Measurements from ENCODE around the gene UBXN2A.

Gene UBXN2A, protein sequence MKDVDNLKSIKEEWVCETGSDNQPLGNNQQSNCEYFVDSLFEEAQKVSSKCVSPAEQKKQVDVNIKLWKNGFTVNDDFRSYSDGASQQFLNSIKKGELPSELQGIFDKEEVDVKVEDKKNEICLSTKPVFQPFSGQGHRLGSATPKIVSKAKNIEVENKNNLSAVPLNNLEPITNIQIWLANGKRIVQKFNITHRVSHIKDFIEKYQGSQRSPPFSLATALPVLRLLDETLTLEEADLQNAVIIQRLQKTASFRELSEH

DNA sequence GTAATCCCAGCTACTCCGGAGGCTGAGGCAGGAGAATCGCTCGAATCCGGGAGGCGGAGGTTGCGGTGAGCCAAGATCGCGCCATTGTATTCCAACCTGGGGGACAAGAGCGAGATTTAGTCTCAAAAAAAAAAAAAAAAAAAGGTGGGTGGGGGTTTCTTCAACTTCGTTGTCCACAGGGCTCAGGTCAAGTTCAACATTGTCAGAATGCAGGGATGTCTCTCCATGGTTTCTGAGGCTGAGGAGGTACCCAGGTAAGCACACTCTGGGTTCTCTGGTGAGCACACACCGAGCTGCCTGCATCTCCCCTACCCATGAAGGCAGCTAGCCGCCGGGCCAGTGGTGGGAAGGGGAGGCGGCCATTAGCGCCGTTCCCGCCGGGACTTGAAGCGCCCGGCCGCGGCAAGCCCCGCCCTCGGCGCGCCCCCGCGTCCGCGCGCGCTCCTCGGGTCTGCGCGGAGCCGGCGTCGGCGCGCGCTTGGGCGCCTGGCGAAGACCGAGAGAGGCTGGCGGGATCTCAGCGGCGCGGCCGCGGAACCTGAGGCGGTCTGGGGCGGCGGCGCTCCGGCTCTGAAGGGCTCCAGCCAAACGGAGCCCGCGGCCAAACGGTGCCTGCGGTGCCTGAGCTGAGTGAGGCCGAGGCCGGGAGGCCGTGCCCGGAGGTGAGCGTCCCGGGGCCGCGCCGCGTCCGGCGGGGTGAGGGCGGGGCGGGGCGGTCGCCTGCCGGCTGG is at the start of gene UBXN2A:
Gene UBXN2A (plus strand): TSS at position 477 of the 731 bp plus-strand sequence. CDS start 17,852 bp downstream, outside the sequence.
- peak; percentile 24 to 72 for DNase-seq (ENCODE audit: low read depth in 2 of 2)

- DNase-seq (ENCODE audit: low read depth in 2 of 2): no peak
These were observed 40.1 kb upstream of the UBXN2A start for GRCh38 chr2:23900133-23900532.

DNA sequence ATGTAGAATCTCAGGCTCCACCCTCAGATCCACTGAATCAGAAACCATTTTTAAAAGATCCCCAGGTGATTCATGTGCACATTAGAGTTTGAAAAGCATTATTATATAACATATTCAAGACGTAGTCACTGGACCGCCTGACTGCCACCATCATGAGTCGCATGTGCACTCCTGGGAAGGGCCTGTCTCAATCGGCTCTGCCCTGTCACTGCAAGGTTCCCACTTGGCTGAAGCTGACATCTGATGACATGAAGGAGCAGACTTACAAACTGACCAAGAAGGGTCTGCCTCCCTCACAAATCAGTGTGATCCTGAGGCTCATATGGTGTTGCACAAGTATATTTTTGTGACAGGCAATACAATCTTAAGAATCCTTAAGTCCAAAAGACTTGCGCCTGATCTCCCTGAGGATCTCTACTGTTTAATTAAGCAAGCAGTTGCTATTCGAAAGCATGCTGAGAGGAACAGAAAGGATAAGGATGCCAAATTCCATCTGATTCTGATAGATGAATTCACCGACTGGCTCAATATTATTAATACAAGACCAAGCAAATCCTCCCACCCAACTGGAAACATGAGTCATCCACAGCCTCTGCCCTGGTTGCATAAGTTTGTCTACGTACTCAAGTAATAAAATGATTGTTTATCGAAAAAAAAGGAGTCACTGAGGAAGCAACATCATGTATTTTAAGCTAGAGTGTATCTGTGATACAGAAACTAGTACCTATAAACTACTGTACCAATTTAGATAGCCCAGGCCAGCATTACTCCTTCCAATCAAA is 39.5 kb upstream of the UBXN2A start:
- no peak for DNase-seq (ENCODE audit: low read depth in 2 of 2)

- DNase-seq (ENCODE audit: low read depth in 2 of 2): no peak
These were observed 38.1 kb upstream of the UBXN2A start for GRCh38 chr2:23901966-23902846.

GRCh38 chr2:23903034-23903433 is 37.2 kb upstream of the UBXN2A start:
- no peak for DNase-seq (ENCODE audit: low read depth in 2 of 2)

DNA sequence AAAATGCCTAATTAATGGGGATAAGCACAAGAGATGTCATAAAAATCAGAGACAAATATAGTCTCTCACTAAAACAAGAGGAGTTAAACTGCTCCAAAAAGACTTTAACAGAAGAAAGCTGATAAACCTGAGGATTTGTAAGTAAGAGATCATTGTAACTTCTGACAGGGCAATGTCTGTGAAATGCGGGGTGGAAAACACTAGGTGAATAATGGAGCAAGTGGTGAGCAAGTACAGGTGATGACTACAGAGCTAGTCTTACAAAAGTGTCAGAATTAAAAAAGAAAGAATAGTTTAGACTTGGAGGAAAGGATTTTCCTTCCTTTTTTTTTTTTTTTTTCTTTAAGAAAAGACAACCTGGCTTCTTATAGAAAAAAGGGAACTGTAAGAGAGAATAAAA is 36.0 kb upstream of the UBXN2A start:
- DNase-seq (ENCODE audit: low read depth in 2 of 2): no peak

DNA sequence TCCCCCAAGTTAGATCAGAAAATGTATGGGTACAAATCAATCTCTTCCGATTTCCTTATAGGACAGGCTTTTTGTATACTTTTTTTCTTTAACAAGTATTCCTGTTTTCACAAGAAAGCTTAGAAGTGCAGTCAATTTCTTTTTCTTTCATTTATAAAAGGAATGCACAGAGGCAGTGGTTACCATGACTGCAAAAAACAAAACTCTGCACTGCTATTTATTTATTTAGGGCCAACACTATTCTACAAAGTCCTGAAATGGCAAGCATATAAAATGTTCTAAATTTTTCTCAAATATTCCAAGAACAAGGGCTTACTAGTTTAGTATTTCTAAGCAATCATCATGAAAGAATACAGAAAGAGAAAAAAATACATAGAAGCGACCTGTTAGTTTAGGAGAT is 35.6 kb upstream of the UBXN2A start:
- no peak for DNase-seq (ENCODE audit: low read depth in 2 of 2)

- DNase-seq (ENCODE audit: low read depth in 2 of 2): no peak
These were observed 35.1 kb upstream of the UBXN2A start for GRCh38 chr2:23905155-23905554.

DNA sequence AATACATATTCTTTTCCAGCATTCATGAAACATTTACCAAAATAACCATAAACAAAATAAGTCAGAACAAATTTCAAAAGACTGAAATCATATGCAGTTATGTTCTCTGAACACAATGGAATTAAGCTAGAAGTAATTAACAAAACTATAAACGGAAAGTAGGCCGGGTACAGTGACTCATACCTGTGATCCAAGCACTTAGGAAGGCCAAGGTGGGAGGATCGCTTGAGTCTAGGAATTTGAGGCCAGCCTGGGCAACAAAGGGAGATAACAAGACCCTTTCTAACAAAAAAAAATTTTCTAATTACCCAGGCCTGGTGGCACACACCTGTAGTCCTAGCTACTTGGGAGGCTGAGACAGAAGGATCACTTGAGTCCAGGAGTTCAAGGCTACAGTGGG is 28.2 kb upstream of the UBXN2A start:
- no peak for DNase-seq (ENCODE audit: low read depth in 2 of 2)

DNA sequence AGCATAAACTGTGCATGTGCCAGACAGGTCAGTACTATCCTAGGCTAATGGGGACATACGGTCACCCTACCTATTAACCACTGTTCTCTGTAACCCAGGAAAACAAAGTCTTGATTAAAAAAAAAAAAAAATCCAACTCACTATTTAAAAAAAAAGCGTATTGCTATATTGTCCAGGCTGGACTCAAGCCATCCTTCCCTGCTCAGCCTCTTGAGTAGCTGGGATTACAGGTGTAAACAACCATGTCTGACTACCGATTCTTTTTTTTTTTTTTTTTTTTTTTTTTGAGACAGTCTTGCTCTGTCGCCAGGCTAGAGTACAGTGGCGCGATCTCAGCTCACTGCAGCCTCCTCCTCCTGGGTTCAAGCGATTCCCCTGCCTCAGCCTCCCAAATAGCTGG is 24.9 kb upstream of the UBXN2A start:
- no peak for DNase-seq (ENCODE audit: low read depth in 2 of 2)

GRCh38 chr2:23916727-23917405 is 23.4 kb upstream of the UBXN2A start:
- DNase-seq (ENCODE audit: low read depth in 2 of 2): no peak

GRCh38 chr2:23918837-23919489 is 21.3 kb upstream of the UBXN2A start:
- no peak for DNase-seq (ENCODE audit: low read depth in 2 of 2)

DNA sequence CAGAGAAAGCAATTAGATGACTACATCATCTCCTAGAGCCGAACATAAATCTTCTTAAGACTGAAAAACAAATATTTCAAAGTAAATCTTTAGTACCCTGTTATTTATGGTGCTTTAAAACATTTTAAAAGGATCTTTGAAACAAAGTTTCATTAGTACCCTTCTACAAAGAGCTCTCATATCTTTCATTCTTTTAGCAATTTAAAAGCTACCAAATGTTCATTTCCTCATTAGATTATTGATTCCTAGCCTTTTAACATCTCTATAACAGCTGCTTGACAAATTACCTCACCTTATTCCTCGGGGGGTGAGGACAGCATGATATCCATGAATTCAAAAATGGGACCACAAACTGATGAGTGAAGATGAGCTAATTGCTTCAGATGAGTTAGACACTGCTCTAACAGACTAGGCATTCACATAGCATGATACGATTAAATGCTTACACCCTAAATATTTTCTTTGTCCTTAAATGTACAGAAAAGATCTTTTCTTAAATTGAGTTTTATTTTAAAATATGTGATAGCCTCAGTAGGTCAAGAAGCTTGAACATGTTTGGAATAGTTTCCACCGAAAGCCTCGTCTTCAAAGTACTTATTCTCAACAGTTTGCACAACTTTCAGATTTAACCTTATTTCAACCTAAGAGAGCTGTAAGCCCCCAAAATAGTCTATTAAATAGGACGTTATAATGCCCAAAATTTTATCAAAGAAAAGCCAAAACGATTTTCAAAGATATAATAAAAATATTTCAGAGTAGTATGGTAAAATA is 15.5 kb upstream of the UBXN2A start:
- no peak for DNase-seq (ENCODE audit: low read depth in 2 of 2)

- peak; percentile 24 to 46 for DNase-seq (ENCODE audit: low read depth in 2 of 2)
These were observed 14.5 kb upstream of the UBXN2A start for GRCh38 chr2:23925702-23926289.

DNA sequence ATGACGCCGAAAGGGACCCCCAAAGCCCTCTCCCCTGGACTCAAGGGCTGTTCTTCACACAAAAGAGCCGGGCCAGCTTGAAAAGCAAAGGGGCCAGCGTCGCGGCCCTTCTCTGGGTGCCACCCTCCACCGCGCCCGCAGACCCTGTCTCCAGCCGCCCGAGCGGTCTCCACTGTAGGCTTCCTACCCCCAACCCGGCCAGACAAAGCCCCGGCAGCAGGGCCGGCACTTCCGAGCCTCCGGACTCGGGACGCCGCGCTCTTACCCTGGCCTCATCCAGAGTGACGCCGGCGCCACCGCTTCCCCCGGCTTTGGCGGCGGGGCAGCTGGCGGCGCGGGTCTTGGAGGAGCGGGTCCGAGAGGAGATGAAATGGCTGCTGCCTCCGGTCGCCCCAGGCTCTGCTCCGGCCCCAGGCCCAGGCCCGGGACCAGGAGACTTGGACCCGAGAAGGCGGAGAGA is 13.9 kb upstream of the UBXN2A start:
- DNase-seq (ENCODE audit: low read depth in 2 of 2): peak in 1 of 2 donors; percentile 14

DNA sequence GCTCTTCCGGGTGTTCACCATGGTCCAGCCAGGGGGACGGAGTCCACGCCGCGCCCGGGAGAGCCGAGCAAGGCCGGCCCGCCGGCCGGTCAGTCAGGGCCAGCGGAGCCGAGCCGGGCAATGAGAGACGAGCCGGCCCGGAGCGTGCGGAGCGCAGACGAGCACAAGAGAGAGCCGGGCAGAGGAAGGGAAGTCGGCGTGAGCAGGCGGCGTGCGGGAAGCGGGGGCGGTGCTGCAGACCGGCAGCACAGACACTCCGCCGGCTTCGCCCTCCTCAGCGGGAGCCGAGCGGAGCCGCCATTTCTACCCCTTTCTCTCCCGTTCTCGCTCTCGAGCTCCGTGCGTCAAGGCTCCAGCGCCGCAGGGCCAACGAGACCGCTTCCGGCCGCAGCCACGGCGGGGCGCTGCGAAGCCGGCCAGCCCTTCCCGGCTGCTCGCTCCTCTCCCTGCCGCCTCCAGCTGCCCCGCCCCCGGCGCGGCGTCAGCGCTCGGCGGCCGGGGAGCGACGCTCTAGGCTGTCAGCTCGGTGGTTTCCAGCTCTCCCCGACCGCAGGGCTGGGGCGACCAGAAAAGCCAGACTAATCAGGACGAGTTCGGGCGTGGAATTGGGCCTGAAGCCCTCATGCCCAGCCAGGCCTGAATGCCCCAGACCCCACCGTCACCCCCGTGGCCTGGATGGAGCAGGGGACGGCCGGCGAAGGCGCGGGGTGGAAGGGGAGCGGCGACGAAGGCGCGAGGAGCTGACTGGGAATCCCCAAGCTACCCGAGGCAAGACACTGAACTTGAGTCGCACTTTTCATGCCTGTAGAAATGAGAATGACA is 13.3 kb upstream of the UBXN2A start, which contains the start of gene ATAD2B:
Gene ATAD2B (minus strand): TSS at position 374 of the 822 bp plus-strand sequence. CDS start 353 bp downstream, at position 21.
- DNase-seq (ENCODE audit: low read depth in 2 of 2): peak; percentile 77 to 92

DNA sequence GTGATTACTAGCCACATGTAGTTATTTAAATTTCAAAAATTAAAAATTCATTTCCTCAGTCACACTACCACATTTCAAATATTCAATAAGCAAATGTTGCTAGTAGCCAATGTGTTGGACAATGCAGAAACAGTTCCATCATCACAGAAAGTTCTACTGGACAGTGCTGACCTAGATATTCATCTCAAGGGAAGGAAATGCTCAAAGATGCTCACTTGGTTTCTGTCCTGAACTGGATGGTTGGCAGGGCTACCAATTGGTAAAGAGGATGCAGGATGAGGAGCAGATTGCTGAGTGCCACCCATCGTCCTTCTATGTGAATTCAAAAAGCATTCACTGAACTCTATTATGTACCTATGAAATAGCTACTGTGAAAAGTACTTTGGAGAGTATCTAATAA is 6.0 kb upstream of the UBXN2A start:
- DNase-seq (ENCODE audit: low read depth in 2 of 2): no peak

Data from stimulated activated CD8-positive, alpha-beta memory T cell treated with anti-CD3 and anti-CD28 coated beads, Interleukin-7, amount 100 ng/mL, for 4 hours (primary cell).